ENCODE data around the gene RPS5.

- TF ChIP-seq CTCF (IDR thresholded peaks at IDR 0.05 in 8 of 11, conservative IDR thresholded peaks at IDR 0.05 in 3 of 11): no peak
- TF ChIP-seq POLR2AphosphoS5 (IDR thresholded peaks at IDR 0.05): no peak
These were observed 31.8 kb upstream of the RPS5 start for GRCh38 chr19:58355215-58355796.

Data from spleen (tissue), 7 donors.